Measurements from ENCODE around the gene MRTFA.

DNA sequence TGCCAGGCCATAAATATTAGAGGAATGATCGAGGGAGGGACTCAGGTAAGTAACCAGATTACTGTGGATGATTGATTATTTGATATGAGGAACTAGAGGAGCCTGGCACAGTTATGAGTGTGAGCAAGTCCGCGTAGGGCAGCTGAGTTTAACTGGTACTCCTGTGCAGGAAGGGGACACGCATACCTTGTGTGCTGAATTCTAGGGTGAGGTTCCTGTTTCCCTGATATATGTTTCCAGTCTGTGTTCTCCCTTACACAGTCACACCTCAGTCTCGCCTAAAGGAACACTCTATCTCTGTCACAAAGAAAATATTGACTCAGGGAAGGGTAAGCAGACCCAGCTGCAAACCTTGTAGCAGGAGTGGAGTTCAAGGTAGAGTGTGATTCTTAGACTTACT is 248.8 kb downstream of the MRTFA start:
- TF ChIP-seq POLR2A (IDR thresholded peaks at IDR 0.05; ENCODE audit: low read depth, low read length): no peak
- no peak for TF ChIP-seq POLR2AphosphoS5 (IDR thresholded peaks at IDR 0.05; ENCODE audit: low read depth, low read length)
- TF ChIP-seq SPI1 (IDR thresholded peaks at IDR 0.05; ENCODE audit: low read depth, low read length): no peak
